Esophagus (tissue), 2 donors: ENCODE data around the gene SDC3. TPM values are rescaled to one million over a fixed set of nuclear protein-coding genes. Genes with fewer than 3 reads are reported as not detected.
A peak's percentile ranks its signal among the peaks of the same experiment; 100 is the strongest.

Experiments used
- H3K27ac ChIP-seq, 2 donors: one replicate each; pipeline ENCODE4 v1.5.1; 2013; ENCODE audit warnings: low read depth in 2 of 2, mild to moderate bottlenecking in 2 of 2, inconsistent platforms in 1 of 2, low read length in 1 of 2, moderate library complexity in 1 of 2
- H3K27me3 ChIP-seq, 2 donors: one replicate each; pipeline ENCODE4 v1.6.1; 2013; ENCODE audit warnings: low read length in 2 of 2, control low read depth in 1 of 2, mild to moderate bottlenecking in 1 of 2; ENCODE audit not compliant: insufficient read depth in 2 of 2, control insufficient read depth in 1 of 2
- H3K36me3 ChIP-seq, 2 donors: one replicate each; pipeline ENCODE4 v1.6.1; 2013; ENCODE audit warnings: low read length in 1 of 2; ENCODE audit not compliant: control insufficient read depth in 2 of 2, insufficient read depth in 2 of 2
- H3K4me1 ChIP-seq, 2 donors: one replicate each; pipeline ENCODE4 v1.6.1; 2013; ENCODE audit warnings: low read length in 1 of 2; ENCODE audit not compliant: control insufficient read depth in 2 of 2, insufficient read depth in 2 of 2
- H3K4me3 ChIP-seq, 2 donors: one replicate each; pipeline ENCODE4 v1.5.1; 2013; ENCODE audit warnings: low read length in 2 of 2, mild to moderate bottlenecking in 2 of 2, low read depth in 1 of 2, moderate library complexity in 1 of 2
- H3K9me3 ChIP-seq, 2 donors: one replicate each; pipeline ENCODE4 v1.6.1; 2013; ENCODE audit warnings: mild to moderate bottlenecking in 2 of 2, low read depth in 1 of 2, low read length in 1 of 2, moderate library complexity in 1 of 2; ENCODE audit not compliant: control insufficient read depth in 2 of 2, insufficient read depth in 1 of 2
- WGBS, 2 donors: extraction: QIAGEN DNeasy Blood & Tissue Kit; methylation state at CpG; one replicate each; pipeline ENCODE4 v1.1.7; 2013; 5-methylcytosine and 5-hydroxymethylcytosine counted together
- polyA plus RNA-seq, 2 donors: library from polyadenylated mRNA; stranded (reverse); fragments of 200-250 nt; gene quantifications; one replicate each; pipeline ENCODE4 v1.2.3, GENCODE V29; 2013
- donor health status: healthy with polysubstance abuse.
- donor health status: Bipolar disorder and iron deficiency.

Gene SDC3
- polyA plus RNA-seq, 2 donors, result 4.3 to 4.8 TPM

DNA sequence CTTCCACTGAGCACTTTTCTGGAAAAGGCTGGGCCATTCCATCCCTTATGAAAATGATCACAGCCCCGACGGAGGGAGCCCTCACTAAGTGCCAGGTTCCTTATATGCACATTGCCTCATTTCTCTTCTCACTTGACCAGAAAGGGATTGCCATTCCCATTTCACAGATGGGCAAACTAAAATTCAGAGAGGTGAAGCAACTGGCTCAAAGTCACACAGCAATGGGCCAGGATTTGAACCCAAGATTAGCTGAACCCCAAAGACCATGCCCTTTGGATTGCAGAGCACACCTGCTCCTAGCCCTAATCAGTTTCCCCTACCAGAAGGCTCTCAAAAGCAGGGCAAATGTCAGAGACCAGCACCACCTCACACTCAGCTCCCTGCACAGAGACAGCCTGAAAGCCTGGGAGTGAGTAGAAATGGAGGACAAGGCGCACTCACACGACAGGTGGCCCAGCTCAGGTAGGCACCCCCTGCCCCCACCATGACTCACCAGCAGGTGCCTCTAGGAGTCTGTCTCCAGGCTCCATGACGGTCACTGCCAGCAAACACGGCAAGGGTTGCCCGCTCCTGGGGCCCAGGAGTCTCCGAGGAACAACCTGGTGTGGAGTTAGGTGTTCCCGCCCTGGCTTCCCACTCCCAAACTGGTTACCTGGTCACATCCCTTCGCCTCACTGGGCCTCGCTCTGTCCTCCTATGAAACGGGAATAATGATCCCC lies 21.7 kb downstream of the SDC3 start:
- Histone ChIP-seq H3K4me1 (peaks cover 0 to 1% of the 10 kb centered on the region in 2 donors), H3K36me3 (no peaks in the 10 kb centered on the region), H3K9me3 (no peaks in the 10 kb centered on the region), H3K27me3 (no peaks in the 10 kb centered on the region), H3K4me3 (no peak overlapping the region), H3K27ac (peak overlapping the region in 1 of 2 donors; percentile 63)
- WGBS, 2 donors, result 85 to 87% methylated on average over 12 of the region's 12 CpGs

GRCh38 chr1:30885570-30886522 lies 22.7 kb downstream of the SDC3 start:
- Histone ChIP-seq H3K4me3 (no peak overlapping the region), H3K27ac (peak overlapping the region; percentile 44 to 48)
- 57 to 63% methylated on average over 17 of the region's 17 CpGs for WGBS, 2 donors

DNA sequence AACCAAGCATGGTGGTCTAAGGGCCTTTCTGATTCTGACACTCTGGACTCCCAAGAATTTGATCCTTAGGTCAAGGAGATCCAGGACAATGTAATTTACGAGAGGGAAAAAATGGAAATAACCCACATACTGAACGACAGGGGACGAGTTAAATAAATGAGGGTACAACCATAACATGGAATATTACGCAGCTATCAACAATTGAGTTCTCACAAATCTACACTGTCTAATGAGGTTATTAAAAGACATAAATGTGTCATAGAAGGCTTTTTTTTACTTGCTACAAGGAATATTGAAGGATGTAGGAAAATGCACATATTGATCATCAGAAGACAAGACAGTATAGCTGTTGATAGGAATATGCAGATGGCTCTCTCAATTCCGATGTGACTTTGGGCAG lies 23.8 kb downstream of the SDC3 start:
- no peaks in the 10 kb centered on the region for H3K36me3 ChIP-seq
- H3K4me3 ChIP-seq, result no peak overlapping the region
- no peaks in the 10 kb centered on the region for H3K27me3 ChIP-seq
- no peak overlapping the region for H3K27ac ChIP-seq
- peaks cover 0 to 4% of the 10 kb centered on the region in 2 donors for H3K4me1 ChIP-seq
- H3K9me3 ChIP-seq, result no peaks in the 10 kb centered on the region
- WGBS, 2 donors, result 86 to 92% methylated on average over 5 of the region's 5 CpGs

More at GRCh38 chr1:30885570-30886522, 22.7 kb downstream of the SDC3 start:
- Histone ChIP-seq H3K27me3 (no peaks in the 10 kb centered on the region), H3K9me3 (no peaks in the 10 kb centered on the region), H3K4me1 (peaks cover 0 to 3% of the 10 kb centered on the region in 2 donors), H3K36me3 (no peaks in the 10 kb centered on the region)

- Histone ChIP-seq H3K9me3 (no peaks in the 10 kb centered on the region), H3K36me3 (no peaks in the 10 kb centered on the region), H3K27ac (peak overlapping the region in 1 of 2 donors; percentile 11), H3K27me3 (no peaks in the 10 kb centered on the region), H3K4me3 (no peak overlapping the region), H3K4me1 (peaks cover 0 to 12% of the 10 kb centered on the region in 2 donors)
- 74 to 82% methylated on average over 18 of the region's 18 CpGs for WGBS, 2 donors
These were observed 25.0 kb downstream of the SDC3 start for GRCh38 chr1:30883389-30884172.

GRCh38 chr1:30882678-30883388 lies 25.7 kb downstream of the SDC3 start:
- WGBS, 2 donors, result 76 to 78% methylated on average over 14 of the region's 14 CpGs
- peaks cover 0 to 12% of the 10 kb centered on the region in 2 donors for H3K4me1 ChIP-seq

DNA sequence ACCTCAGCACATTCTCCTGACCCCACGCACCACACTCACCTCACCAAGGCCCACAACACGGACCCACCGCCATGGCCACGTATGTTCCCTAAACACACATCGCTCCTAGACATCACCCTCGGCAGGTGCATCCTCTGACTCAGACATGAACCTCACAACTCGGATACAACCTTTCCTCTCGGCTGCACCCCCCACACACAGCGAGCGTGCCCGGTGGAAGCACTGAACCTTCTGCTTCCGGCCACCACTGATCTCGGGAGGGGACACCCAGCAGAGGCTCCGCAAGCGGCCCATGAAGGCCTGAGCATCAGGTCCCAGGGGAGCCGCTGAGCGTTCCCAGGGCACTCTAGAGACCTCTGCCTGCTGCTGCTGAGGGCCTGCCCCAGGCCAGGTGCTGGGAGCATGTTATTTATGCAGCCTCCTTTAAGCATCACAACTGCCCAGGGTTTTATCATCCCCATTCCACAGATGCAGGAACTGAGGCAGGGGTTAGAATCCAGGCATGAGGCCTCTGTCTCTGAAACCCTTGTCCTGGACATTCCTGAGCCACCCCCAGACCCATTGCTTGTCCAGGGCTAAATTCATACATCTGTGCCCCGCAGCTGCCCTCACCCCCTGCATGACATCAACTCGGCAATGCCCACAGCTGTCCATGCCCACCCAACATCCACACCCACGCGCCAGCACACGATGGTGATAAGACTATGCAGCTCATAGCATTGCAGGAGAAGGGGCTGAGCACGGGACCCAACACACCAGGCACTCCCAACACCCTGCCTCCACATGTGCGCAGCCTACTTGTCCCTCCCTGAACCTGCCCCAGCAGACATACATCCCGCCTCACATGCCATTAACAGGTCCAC lies 27.0 kb downstream of the SDC3 start:
- no peak overlapping the region for H3K4me3 ChIP-seq
- H3K9me3 ChIP-seq, result no peaks in the 10 kb centered on the region
- 78 to 85% methylated on average over 25 of the region's 25 CpGs for WGBS, 2 donors
- H3K36me3 ChIP-seq, result no peaks in the 10 kb centered on the region
- no peaks in the 10 kb centered on the region for H3K27me3 ChIP-seq
- peak overlapping the region in 1 of 2 donors; percentile 14 for H3K27ac ChIP-seq
- H3K4me1 ChIP-seq, result peaks cover 0 to 12% of the 10 kb centered on the region in 2 donors

More at GRCh38 chr1:30882678-30883388, 25.7 kb downstream of the SDC3 start:
- no peaks in the 10 kb centered on the region for H3K27me3 ChIP-seq
- no peak overlapping the region for H3K4me3 ChIP-seq
- no peaks in the 10 kb centered on the region for H3K9me3 ChIP-seq
- H3K36me3 ChIP-seq, result no peaks in the 10 kb centered on the region
- H3K27ac ChIP-seq, result no peak overlapping the region

GRCh38 chr1:30880678-30881318 lies 27.8 kb downstream of the SDC3 start:
- no peaks in the 10 kb centered on the region for H3K36me3 ChIP-seq
- 72 to 75% methylated on average over 11 of the region's 11 CpGs for WGBS, 2 donors
- H3K27ac ChIP-seq, result no peak overlapping the region
- no peak overlapping the region for H3K4me3 ChIP-seq
- no peaks in the 10 kb centered on the region for H3K27me3 ChIP-seq
- no peaks in the 10 kb centered on the region for H3K9me3 ChIP-seq
- H3K4me1 ChIP-seq, result peaks cover 0 to 12% of the 10 kb centered on the region in 2 donors
